ENCODE results near the gene CCDC28B. TPM values are rescaled to one million over a fixed set of nuclear protein-coding genes. Genes with fewer than 3 reads are reported as not detected.

CCDC28B gene
- polyA plus RNA-seq, 4 donors, result 20.6 to 26.3 (median 22.2) TPM

DNA sequence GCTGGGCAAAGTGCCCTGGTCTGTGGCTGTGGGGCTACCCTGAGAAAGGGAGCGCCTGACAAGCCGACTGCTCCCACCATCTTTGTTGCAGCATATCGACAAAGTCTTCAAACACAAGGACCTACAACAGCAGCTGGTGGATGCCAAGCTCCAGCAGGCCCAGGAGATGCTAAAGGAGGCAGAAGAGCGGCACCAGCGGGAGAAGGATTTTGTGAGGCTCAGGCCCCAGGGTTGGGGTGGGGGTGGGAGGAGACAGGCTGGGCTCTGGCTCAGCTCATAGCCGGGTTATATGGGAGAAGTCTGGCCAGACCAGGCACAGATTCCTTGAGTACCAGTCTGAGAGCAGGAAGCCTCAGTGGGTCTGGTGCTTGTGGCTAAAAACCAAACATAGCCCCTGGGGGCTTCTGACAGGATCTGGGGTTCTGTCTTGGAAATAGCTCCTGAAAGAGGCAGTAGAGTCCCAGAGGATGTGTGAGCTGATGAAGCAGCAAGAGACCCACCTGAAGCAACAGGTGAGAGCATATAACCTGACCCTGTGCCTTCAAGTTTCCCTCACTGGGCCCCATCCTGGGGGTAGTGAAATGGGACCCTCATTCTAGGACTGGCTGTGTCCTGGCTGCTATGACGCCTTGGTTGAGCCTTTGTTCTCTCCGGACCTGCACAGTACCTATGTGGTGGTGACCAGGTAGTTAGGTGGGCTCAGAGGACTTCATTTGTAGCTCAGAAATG, 8.0 kb upstream of the CCDC28B start:
- no peak for DNase-seq (ENCODE audit: low read depth in 4 of 4, low spot score in 3 of 4)

DNA sequence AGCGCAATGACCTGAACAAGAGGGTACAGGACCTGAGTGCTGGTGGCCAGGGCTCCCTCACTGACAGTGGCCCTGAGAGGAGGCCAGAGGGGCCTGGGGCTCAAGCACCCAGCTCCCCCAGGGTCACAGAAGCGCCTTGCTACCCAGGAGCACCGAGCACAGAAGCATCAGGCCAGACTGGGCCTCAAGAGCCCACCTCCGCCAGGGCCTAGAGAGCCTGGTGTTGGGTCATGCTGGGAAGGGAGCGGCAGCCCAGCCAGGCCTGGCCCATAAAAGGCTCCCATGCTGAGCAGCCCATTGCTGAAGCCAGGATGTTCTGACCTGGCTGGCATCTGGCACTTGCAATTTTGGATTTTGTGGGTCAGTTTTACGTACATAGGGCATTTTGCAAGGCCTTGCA, 5.4 kb upstream of the CCDC28B start:
- no peak for DNase-seq (ENCODE audit: low read depth in 4 of 4, low spot score in 3 of 4)

DNA sequence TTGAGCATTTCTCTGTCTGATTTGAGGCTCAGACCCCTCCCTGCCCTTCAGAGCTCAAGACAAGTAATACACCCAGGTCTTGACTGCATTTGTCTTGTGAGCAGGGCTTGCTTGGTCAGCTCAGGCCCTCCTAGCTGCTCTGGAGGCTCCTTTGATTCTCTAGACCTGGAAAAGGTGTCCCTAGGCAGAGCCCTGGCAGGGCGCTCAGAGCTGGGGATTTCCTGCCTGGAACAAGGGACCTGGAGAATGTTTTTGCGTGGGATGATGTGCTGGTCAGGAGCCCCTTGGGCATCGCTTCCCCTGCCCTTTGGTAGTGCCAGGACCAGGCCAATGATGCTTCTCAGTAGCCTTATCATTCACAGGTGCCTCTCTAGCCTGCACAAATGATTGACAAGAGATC, 4.9 kb upstream of the CCDC28B start:
- no peak for DNase-seq (ENCODE audit: low read depth in 4 of 4, low spot score in 3 of 4)

DNA sequence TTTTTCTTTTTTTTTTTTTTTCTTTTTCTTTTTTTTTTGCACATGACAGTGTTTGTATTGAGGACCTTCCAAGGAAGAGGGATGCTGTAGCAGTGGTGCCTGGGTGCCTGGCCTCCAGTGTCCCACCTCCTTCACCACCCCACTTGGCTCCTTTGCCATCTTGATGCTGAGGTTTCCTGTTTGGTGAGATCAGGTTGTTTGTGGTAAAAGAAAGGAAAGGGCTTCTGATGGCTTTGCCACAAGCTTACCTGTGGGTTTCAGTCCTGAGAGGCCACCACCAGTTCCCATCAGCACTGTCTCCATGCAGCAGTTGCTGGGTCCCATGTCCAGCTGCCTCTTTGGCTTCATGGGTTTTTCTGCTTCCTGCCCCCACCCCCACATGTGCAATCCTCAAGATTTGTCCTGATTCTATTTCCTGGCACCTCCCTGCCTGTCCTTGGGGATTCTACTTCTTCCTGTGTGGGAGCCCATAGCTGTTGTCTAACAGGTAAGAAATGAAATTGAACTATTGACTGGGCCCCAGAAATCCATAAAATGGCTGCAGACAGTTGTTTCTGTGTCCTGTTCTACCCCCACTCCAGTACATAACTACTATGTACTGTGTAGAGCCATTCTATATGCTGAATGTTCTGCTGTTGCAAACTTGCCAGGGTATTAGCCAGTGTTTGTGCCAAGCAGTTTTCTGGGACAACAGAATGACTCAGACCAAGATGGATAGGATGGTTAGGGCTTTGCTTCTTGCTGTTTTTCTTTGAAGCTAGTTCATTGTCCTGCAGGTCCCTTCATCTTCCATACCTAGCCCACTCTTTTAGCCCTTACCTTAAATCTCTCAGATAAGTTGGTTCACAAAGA, 4.2 kb upstream of the CCDC28B start:
- DNase-seq (ENCODE audit: low read depth in 4 of 4, low spot score in 3 of 4), result no peak

DNA sequence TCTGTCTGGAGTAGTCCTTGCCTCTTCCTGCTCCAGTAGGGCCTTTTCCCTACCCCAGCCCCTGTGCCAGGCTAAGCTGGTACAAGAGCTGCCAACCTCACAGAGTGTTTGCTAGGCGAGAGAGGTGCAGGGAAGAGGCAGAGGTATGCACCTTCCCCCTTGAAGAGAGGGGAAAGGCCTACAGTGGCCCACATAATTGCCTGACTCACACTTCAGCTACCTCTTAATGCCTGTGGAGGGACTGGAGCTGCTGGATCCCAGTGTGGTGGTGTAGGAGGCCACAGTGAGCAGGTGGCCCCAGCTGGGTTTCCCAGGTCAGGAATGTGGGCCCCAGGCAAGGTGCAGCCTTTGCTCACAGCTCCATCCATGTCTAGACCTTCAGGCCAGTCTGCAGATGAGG, 3.3 kb upstream of the CCDC28B start:
- no peak for DNase-seq (ENCODE audit: low read depth in 4 of 4, low spot score in 3 of 4)

DNA sequence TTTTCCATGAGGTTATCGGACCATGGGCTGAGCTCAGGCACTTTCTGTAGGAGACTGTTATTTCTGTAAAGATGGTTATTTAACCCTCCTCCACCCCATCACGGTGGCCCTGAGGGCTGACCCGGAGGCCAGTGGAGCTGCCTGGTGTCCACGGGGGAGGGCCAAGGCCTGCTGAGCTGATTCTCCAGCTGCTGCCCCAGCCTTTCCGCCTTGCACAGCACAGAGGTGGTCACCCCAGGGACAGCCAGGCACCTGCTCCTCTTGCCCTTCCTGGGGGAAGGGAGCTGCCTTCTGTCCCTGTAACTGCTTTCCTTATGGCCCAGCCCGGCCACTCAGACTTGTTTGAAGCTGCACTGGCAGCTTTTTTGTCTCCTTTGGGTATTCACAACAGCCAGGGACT, 2.6 kb upstream of the CCDC28B start:
- no peak for DNase-seq (ENCODE audit: low read depth in 4 of 4, low spot score in 3 of 4)

DNA sequence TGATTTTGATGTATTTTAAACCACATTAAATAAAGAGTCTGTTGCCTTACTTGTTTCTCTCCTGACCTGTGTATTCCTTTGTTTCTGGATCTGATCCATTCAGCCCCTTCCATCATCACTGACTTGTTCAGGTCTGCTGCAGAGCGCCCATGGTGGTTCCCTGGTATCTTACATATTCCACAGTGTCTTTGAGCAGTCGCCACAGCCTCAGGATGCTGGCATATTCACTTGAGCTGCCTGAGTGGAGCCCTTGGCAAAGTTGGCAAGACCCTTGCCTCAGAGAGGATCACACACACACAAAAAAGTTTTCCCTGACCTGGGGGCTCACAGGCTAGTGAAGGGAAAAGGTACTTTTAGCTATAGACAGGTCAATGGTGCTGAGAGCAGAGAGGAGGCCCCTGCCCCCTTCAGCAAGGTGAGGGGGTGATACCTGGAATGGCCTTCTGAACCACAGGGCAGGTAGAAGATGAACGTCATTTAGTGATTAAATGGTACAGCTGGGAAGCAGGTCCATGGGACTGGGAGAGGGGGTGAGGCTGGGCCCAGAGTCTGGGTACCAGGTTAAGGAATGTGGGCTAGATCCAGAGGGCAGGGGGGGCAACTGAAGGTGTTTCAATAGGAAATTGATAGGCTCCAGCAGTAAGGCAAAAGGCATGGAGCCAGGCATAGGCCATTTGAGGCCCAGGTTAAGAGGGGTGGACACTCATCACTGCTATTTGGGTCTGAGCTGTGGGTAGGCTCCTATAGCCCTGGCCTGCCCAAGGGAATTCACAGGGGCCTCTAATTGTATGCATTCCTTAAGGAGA, 2.0 kb upstream of the CCDC28B start:
- no peak for DNase-seq (ENCODE audit: low read depth in 4 of 4, low spot score in 3 of 4)

DNA sequence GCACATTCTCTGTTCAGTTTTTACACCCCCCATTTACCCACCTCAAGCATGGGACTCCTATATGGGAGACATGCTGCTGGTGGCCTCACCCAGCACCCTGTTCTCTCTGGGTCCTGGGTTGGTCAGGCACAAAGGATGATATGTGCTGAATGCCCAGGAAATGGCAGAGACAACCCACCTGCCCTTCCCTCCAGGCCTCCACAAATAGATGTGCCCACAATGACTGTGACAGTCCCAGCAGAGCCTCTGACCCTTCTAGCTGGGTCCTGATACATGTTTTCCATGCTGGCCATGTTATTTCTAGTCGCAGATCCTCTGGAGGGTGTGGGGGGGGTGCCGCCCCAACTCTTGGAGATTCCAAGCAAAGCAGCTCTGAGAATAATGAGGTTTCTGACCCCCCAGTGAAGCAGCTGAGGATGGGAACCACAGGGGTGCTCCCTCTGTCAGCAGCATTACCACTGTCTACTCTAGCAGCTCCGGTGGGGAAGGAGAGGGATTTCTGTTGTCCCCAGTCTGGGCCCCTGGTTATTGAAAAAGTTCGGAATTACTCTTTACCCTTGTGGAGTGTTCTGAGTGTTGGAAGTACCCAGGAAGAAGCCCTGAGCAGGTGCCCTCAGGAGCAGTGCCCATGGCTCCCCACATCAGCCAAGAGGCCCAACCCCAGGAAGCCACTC, 1.2 kb upstream of the CCDC28B start:
- DNase-seq (ENCODE audit: low read depth in 4 of 4, low spot score in 3 of 4), result no peak

DNA sequence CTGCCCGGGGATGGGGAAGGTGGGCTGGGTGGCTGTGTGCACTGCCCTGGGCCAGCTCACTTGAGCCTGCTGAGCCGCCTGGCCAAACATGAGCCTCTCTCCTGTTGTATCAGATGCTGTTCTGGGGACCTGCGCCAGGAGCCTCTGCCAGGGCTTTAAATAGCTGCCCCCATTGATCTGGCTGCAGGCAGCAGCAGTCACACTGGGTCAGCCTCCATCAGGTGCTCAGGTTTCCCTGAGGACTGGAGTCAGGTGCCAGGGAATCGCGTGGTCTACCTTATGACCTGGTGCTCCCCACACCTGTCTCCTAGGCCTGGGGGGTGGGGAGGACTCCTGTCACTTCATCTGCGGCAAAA, 700 bp upstream of the CCDC28B start:
- DNase-seq (ENCODE audit: low read depth in 4 of 4, low spot score in 3 of 4), result no peak

DNA sequence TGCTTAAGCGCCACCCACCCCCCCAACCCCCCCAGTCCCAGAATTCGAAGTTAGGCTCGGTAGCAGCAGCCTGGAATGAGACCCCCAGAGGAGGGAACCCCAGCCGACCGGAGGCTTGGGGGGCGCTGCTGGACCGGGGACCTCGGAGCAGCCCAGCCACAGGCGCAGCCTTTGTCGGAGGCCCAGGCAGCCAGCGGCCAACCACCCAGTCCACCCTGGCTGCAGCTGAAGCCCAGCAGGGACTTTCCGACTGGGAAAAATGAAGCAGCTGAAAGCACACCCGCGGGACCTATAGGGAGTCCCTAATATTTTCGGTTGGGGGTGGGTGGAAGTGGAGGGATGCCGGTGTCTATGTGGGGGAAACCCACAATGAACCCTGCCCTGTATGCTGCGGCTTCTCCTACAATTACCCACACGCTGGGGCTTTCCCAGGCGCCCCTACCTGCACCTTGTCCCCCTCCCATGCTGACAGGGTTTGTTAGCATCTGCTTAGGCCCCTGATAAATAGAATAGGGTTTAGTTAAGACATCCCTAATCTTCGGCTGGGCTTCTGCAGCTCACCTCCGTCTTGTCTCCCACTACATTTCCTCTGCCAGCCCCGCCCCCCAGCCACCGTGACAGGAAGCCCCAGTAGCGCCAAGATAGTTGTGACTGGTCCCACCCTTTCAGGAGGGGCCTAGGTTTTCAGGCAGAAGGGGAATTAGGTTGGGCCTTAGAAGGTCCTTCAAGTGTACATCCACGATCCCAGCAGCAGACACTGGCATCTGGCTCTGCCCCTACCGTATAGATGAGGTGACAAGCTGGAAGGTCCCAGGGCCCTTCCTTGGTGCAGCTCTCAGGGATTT, 838 bp downstream of the CCDC28B start:
- no peak for DNase-seq (ENCODE audit: low read depth in 4 of 4, low spot score in 3 of 4)

DNA sequence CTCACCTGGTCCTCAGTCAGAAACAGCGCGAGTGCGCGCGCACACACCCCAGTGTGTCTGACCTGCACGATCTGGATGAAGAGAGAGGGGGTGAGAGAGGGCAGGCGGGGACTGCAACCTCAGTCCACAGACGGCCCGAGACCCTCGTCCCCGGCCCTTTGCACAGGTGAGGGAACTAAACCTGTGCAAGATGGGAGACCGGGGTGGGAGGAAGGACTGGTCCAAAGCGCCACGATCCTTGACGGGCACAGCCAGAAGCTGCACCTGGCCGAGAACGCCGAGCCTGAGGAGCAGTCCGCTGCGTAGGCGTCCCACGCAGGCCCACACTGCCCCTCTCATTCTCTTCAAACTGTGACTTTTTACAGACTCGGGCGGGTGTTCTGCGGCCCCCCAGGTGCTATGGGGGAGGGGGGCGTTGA, 4.6 kb downstream of the CCDC28B start:
- no peak for DNase-seq (ENCODE audit: low read depth in 4 of 4, low spot score in 3 of 4)

DNA sequence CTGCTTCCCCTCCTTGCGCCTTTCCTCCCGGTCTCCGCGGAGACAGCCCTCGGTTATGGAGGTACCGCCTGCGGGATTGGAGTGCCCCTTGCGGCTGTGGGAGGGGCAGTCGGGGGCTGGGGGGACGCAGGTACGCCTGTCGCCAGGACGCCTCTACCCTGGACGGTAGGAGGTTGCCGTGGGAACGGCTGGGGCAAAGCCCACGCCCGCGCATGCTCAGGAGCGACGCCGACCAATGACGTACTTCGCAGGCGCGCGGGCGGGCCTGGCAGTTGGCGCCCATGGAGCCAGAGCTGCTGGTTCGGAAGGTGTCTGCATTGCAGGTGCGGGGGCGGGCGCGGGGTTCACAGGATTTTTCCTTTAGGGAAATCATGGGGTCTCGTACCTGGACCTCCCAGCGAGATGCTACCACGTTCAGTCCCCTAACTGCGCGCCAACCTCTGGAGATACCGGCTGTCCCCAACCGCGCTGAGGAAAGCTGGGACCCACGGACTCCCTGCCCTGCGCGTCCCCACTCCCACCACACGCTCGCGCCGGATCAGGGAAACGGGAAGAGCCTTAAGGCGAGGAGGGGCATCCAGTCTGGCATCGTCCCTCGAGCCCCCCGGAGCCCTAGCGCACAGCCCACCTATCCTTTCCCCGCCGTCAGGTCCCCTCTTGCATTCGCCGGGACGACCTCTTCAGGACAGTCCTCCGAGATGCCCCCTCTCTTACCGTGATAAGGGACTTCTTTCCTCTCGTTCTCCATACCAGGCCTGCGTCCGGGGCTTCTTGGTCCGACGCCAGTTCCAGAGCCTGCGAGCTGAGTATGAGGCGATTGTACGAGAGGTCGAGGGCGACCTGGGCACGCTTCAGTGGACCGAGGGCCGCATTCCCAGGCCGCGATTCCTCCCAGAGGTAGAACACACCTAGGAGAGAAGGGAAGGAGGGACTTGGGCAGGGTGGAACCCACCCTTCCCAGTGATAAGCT, 5.3 kb downstream of the CCDC28B start, which contains the start of gene IQCC:
Gene IQCC (plus strand): TSS at position 271 of the 970 bp plus-strand sequence. CDS start 11 bp downstream, at position 282.
- DNase-seq (ENCODE audit: low read depth in 4 of 4, low spot score in 3 of 4), result peak; percentile 74 to 87 (median 82)

DNA sequence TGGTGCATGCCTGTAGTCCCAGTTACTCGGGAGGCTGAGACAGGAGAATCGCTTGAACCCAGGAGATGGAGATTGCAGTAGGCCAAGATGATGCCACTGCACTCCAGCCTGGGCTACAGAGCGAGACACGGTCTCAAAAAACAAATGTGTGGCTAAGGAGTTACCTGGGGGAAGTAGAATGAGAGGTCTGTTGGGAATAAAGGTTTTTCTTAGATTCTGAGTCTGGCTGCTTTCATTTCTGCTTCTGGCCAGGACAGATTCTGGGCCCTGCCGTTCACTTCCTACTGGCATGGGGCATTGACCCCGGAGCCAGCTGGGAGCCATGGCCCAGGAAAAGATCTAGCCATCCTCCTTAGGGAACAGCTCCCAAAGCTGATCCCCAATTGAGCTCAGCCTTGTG, 8.1 kb downstream of the CCDC28B start:
- DNase-seq (ENCODE audit: low read depth in 4 of 4, low spot score in 3 of 4), result no peak

DNA sequence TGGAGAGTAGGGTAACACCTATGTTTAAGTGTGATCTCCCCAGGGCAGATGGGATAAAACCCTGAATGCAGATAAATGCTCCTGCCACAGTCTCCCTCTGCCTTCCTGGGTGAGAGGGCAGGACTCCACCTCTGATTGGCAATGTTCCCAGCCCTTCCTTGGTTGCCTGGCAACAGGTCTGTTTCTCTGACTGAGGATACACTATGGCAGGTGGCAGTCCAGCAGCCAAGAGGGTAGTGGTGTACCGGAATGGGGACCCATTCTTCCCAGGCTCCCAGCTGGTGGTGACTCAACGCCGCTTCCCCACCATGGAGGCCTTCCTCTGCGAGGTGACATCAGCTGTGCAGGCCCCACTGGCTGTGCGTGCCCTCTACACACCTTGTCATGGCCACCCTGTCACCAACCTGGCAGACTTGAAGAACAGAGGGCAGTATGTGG, 8.5 kb downstream of the CCDC28B start, which contains the start of gene DCDC2B:
Gene DCDC2B (plus strand): TSS at position 199 of the 438 bp plus-strand sequence. CDS start 5 bp downstream, at position 204.
- no peak for DNase-seq (ENCODE audit: low read depth in 4 of 4, low spot score in 3 of 4)

DNA sequence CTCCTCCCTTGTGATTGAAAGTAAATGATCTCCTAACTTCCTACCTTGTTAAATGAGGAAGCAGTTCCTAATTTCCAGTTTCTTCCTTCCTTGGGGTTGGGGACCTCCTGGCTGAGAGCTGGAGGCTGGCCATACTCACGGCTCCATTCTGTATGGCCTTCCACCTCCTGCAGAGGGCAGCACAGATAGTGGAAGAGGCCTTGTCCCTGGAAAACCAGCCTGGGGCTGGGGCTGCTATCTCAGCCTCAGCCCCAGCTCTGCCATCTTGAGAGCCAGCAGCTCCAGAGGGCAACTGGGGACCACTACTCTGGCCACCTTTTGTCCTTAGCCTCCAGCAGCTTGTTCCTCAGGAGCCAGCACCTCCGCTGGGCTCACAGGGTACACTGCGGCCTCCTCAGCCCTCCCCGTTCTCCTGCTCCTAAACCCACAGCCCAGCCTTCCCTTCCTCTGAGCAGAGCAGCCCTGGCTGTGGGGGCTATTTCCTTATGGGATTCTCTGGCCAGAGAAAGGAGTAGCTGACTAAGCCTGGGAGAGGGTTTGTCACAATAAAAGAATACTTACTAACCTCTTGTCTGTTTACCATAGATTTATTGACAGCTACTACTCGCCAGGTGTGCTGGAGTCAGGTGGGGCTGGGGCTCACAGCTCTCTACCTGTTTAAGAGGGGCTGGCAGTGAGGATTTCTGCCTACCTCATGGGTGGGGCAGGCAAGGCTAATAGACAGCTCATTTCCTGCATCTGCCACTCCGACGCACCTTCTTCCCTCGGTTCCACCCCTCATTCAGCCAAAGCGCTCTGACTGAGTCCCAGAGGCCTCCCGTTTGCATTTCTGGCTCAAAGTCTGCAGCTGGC, 15.5 kb downstream of the CCDC28B start:
- no peak for DNase-seq (ENCODE audit: low read depth in 4 of 4, low spot score in 3 of 4)

DNA sequence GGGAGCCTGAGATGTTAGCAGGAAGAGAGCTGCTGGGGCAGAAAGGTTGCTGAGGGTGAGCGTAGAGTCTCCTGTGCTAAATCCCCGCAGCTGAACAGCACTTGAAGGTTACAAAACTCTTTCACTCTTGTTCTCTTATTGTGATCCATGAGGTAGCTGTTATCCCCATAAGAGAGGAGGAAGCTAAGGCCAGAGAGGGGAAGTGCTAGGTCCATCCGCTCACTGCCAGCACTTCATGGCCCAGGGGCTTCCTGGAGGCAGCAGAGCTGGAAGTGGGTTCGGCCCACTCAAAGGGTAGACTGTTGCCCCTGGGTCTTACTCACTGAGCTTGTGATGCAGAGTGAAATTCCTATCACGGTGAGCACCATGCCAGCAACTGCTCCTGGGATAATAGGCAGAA, 16.2 kb downstream of the CCDC28B start:
- DNase-seq (ENCODE audit: low read depth in 4 of 4, low spot score in 3 of 4), result no peak

DNA sequence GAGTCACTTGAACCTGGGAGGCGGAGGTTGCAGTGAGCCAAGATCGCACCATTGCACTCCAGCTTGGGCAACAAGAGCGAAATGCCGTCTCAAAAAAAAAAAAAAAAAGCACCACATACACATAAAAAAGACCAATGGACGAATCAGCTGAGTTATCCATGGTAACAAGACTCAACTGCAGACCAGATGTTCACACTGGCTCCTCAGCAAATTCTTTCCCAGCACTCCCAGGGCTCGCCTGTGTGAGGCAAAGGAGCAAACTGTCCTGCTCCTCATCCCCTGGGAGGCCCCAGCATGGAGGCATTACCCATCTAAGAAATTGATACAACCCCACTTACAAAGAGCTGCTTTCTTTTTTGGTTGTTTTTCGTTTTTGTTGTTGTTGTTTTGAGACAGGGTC, 18.6 kb downstream of the CCDC28B start:
- DNase-seq (ENCODE audit: low read depth in 4 of 4, low spot score in 3 of 4), result no peak

Data from right renal pelvis (tissue), 4 donors.